ENCODE data around the gene SFXN2.

The SFXN2 gene

DNA sequence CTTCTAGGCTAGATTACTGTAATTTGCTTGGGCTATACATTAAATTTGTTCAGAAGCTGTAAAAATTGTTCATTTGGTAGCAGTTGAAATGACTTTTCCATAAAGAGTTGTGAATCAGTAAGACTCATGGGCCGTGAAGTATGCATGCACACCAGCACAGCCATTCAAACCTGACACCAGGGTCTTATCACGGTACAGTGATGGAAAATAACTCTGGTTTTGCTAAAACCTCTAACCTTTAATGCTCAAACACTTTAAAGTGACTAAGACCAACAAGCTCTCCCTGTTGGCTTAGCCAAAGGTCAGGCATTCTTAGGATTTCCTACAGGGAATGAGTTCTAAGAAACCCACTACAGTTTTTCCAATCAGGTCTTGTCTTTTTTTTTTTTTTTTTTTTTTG, 11.7 kb upstream of the SFXN2 start:
- Mint-ChIP-seq H3K36me3 (ENCODE audit: low read depth) (peaks cover 31% of the 10 kb centered on the region), H3K27ac (no peak overlapping the region), H3K4me1 (peaks cover 5% of the 10 kb centered on the region), H3K4me3 (no peak overlapping the region), H3K9me3 (no peaks in the 10 kb centered on the region), H3K27me3 (ENCODE audit: low read depth, poor library complexity) (no peaks in the 10 kb centered on the region)
- no peak for DNase-seq
- TF ChIP-seq, protein P1, sequence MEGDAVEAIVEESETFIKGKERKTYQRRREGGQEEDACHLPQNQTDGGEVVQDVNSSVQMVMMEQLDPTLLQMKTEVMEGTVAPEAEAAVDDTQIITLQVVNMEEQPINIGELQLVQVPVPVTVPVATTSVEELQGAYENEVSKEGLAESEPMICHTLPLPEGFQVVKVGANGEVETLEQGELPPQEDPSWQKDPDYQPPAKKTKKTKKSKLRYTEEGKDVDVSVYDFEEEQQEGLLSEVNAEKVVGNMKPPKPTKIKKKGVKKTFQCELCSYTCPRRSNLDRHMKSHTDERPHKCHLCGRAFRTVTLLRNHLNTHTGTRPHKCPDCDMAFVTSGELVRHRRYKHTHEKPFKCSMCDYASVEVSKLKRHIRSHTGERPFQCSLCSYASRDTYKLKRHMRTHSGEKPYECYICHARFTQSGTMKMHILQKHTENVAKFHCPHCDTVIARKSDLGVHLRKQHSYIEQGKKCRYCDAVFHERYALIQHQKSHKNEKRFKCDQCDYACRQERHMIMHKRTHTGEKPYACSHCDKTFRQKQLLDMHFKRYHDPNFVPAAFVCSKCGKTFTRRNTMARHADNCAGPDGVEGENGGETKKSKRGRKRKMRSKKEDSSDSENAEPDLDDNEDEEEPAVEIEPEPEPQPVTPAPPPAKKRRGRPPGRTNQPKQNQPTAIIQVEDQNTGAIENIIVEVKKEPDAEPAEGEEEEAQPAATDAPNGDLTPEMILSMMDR (IDR thresholded peaks at IDR 0.05): no peak

DNA sequence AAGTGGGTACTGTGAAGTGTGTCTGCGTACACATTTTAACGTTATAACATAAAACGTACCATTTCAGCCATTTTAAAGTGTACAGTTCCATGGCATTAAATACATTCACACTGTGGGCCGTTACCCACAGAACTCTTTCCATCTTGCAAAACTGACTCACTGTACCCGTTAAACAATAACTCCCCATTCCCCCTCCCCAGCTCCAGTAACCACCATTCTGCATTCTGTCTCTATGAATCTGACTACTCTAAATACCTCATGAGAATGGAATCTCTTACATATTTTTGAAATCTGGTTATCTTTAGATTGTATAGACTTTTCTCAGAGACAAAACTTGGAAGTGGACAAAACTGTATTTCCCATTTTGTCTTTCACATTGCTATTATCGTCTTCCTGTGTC, 9.5 kb upstream of the SFXN2 start:
- Mint-ChIP-seq H3K36me3 (ENCODE audit: low read depth) (peaks cover 13% of the 10 kb centered on the region), H3K4me3 (no peak overlapping the region), H3K9me3 (no peaks in the 10 kb centered on the region), H3K27ac (peak overlapping the region; percentile 88), H3K4me1 (peaks cover 10% of the 10 kb centered on the region), H3K27me3 (ENCODE audit: low read depth, poor library complexity) (no peaks in the 10 kb centered on the region)
- no peak for DNase-seq
- TF ChIP-seq, protein P1 (IDR thresholded peaks at IDR 0.05): no peak

DNA sequence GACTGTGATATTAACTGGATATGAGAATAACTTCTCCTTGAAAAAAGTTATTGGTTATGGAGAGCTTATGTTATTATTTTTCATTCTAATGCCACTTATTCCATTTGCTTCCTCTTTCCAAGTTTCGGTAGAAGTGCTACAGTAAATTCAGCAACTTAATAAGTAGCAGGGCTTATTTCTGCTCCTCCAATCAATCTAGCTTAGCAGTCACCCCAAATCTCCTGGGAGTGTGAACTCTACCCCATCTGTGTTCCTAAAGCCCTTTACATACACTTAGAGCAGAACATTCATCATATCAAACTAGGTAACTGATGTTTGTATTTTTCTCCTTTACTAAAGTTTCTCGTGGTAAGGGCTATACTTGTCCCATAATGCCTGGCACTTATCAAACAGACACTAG, 8.9 kb upstream of the SFXN2 start:
- Mint-ChIP-seq H3K4me3 (no peak overlapping the region), H3K4me1 (peaks cover 10% of the 10 kb centered on the region), H3K27ac (no peak overlapping the region), H3K36me3 (ENCODE audit: low read depth) (peaks cover 12% of the 10 kb centered on the region), H3K9me3 (no peaks in the 10 kb centered on the region), H3K27me3 (ENCODE audit: low read depth, poor library complexity) (no peaks in the 10 kb centered on the region)
- TF ChIP-seq, protein P1 (IDR thresholded peaks at IDR 0.05): no peak
- DNase-seq: no peak

DNA sequence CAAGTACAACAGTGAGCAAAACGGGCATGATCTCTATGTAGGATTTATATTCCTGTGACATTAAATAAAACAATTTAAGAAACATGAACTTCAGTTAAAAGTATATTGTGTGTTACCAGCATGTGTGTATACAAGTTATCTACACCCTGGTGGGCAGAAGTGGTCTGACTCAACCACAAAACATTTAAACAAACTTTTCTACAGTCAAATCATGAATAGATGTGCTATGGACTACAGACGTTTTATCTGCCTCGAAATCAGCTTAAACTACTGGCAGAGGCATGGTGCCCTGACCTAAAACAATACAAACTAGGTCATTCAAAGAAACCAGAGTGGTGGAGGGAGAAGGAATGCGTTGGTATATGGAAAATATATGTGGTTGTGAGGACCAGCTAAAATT, 3.8 kb upstream of the SFXN2 start:
- H3K9me3 Mint-ChIP-seq: no peaks in the 10 kb centered on the region
- no peak for DNase-seq
- peaks cover 44% of the 10 kb centered on the region for H3K4me1 Mint-ChIP-seq
- no peak overlapping the region for H3K27ac Mint-ChIP-seq
- peaks cover 2% of the 10 kb centered on the region for H3K27me3 Mint-ChIP-seq (ENCODE audit: low read depth, poor library complexity)
- H3K4me3 Mint-ChIP-seq: no peak overlapping the region
- peaks cover 1% of the 10 kb centered on the region for H3K36me3 Mint-ChIP-seq (ENCODE audit: low read depth)
- TF ChIP-seq, protein P1 (IDR thresholded peaks at IDR 0.05): no peak

DNA sequence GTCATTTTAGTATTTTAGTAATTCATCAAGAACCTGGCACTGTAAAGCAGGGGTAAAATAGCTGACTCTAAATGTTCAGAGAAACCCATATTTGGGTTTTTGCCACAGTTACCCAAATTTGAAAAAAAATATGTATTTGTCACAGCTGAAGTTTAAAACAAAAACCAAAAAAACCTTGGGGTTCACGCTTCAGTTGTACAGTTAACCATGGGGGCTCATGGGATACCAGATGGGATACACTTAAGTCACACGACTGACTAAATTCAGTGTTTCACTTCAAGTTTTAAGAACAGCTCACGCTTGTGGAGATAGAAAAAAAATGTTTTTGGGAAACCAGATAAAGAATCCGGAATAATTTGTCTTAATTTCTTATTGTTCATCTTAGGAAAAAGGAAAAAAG, 2.3 kb upstream of the SFXN2 start:
- no peaks in the 10 kb centered on the region for H3K9me3 Mint-ChIP-seq
- DNase-seq: no peak
- H3K27ac Mint-ChIP-seq: no peak overlapping the region
- peaks cover 2% of the 10 kb centered on the region for H3K27me3 Mint-ChIP-seq (ENCODE audit: low read depth, poor library complexity)
- H3K4me3 Mint-ChIP-seq: peak overlapping the region; percentile 60
- no peaks in the 10 kb centered on the region for H3K36me3 Mint-ChIP-seq (ENCODE audit: low read depth)
- TF ChIP-seq, protein P1 (IDR thresholded peaks at IDR 0.05): no peak
- peaks cover 58% of the 10 kb centered on the region for H3K4me1 Mint-ChIP-seq

DNA sequence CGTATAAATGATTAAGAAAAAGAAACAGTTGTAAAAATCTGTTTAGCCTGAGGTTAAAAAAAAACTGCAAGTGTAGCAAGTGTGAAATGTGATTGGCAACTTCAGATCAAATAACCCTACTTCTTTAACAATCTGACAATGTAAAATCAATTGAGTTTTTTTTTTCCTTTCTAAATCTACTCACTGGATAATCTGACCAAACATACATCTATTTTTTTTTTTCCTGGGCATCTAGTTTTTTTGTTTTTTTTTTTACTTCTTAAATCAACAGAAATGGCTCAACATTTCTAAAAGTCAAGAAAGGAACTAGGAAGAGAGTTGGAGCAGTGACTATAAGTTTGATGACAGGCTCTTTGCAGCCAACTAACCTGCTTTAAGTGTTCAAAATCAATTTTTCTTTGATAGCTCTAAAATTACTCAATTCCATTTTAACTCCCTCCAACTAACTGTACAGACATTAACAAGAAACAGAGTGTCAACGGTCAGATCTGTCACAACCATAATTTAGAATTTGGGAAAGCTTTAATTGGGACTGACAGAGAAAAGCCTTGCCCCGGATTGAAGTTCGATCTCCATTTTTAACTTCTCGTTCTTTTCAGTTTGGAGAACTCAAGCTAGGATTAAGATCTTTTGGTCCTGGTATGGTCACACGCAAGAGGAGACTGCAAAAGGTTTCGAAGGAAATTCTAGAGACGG, 1.4 kb upstream of the SFXN2 start:
- Mint-ChIP-seq H3K36me3 (ENCODE audit: low read depth) (no peaks in the 10 kb centered on the region), H3K4me3 (peak overlapping the region; percentile 95)

More for the DNA sequence above, 1.4 kb upstream of the SFXN2 start:
- H3K4me1 Mint-ChIP-seq: peaks cover 60% of the 10 kb centered on the region
- H3K9me3 Mint-ChIP-seq: no peaks in the 10 kb centered on the region
- no peak for DNase-seq
- H3K27me3 Mint-ChIP-seq (ENCODE audit: low read depth, poor library complexity): peaks cover 2% of the 10 kb centered on the region
- TF ChIP-seq, protein P1 (IDR thresholded peaks at IDR 0.05): no peak
- peak overlapping the region; percentile 95 for H3K27ac Mint-ChIP-seq
